Immature natural killer cell (primary cell): ENCODE results near the gene LINGO1. TPM values are rescaled to one million over a fixed set of nuclear protein-coding genes. Genes with fewer than 3 reads are reported as not detected.

ENCODE experiments used
- DNase-seq, 3 donors: peaks; one replicate each; pipeline ENCODE4 v3.0.0; 2022; ENCODE audit warnings: mixed read lengths in 1 of 3
- H3K27ac Mint-ChIP-seq, 6 donors: one replicate each; pipeline ENCODE4 v1.8.0; 2020; ENCODE audit warnings: mixed read lengths in 6 of 6, mild to moderate bottlenecking in 5 of 6, inconsistent platforms in 4 of 6, moderate library complexity in 3 of 6
- H3K27me3 Mint-ChIP-seq, 3 donors: one replicate each; pipeline ENCODE4 v1.8.0; 2020 to 2021; ENCODE audit warnings: low read depth in 3 of 3, mild to moderate bottlenecking in 3 of 3, mixed read lengths in 3 of 3, moderate library complexity in 3 of 3, inconsistent platforms in 1 of 3
- H3K36me3 Mint-ChIP-seq, 3 donors: one replicate each; pipeline ENCODE4 v1.8.0; 2020; ENCODE audit warnings: mixed read lengths in 3 of 3, inconsistent platforms in 2 of 3, mild to moderate bottlenecking in 2 of 3
- H3K4me1 Mint-ChIP-seq, 2 donors: one replicate each; pipeline ENCODE4 v1.8.0; 2020; ENCODE audit warnings: inconsistent platforms in 2 of 2, mild to moderate bottlenecking in 2 of 2, mixed read lengths in 2 of 2, moderate library complexity in 1 of 2
- H3K4me3 Mint-ChIP-seq, 5 donors: one replicate each; pipeline ENCODE4 v1.8.0; 2020; ENCODE audit warnings: mild to moderate bottlenecking in 5 of 5, mixed read lengths in 5 of 5, inconsistent platforms in 3 of 5, moderate library complexity in 3 of 5
- H3K9me3 Mint-ChIP-seq, 6 donors: one replicate each; pipeline ENCODE4 v1.8.0; 2020; ENCODE audit warnings: mild to moderate bottlenecking in 6 of 6, mixed read lengths in 6 of 6, inconsistent platforms in 4 of 6, moderate library complexity in 3 of 6
- polyA plus RNA-seq, 3 donors: library from polyadenylated mRNA; unstranded; fragments of 300-500 nt; fragmentation: Illumina TruSeq; gene quantifications; one replicate each; pipeline ENCODE4 v1.2.3, GENCODE V29; 2021

LINGO1 gene
- polyA plus RNA-seq, 3 donors from 2014 or later: not detected

DNA sequence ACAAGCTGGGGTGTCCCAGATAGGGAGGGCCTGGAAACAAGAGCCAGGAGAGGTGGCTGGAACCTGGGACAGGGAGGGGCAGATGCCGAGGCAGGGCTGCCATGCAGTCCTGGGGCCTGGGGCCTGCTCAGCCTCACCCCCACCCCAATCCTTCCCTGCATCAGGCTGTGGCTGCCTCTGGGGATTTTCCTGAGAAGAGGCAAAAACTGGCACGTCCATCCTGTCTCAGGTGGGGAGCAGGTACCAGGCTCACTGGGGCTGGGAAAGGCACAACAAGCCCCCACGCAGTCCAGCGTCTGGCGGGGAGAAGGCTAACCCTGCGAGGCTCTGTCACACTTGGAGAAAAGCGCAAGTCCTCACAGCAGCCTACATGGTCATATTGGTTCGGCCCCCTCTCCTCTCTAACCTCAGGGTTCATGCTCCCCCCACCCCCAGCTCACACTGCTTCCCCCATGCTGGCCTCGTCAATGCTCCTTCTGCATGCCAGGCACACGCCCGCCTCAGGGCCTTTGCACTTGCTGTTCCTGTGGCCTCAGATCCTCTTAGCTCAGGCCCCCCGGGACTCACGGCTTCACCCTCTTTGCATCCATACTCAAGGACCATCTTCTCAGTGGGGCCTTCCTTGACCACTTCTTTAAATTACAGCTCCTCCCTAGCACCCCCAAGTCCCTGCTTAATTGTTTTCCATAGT is 53.1 kb downstream of the LINGO1 start:
- DNase-seq: no peak
- Mint-ChIP-seq H3K27me3 (peaks cover 0 to 5% (median 0%) of the 10 kb centered on the region in 3 donors), H3K27ac (no peak overlapping the region), H3K4me1 (no peaks in the 10 kb centered on the region), H3K36me3 (no peaks in the 10 kb centered on the region), H3K9me3 (no peaks in the 10 kb centered on the region), H3K4me3 (no peak overlapping the region)

DNA sequence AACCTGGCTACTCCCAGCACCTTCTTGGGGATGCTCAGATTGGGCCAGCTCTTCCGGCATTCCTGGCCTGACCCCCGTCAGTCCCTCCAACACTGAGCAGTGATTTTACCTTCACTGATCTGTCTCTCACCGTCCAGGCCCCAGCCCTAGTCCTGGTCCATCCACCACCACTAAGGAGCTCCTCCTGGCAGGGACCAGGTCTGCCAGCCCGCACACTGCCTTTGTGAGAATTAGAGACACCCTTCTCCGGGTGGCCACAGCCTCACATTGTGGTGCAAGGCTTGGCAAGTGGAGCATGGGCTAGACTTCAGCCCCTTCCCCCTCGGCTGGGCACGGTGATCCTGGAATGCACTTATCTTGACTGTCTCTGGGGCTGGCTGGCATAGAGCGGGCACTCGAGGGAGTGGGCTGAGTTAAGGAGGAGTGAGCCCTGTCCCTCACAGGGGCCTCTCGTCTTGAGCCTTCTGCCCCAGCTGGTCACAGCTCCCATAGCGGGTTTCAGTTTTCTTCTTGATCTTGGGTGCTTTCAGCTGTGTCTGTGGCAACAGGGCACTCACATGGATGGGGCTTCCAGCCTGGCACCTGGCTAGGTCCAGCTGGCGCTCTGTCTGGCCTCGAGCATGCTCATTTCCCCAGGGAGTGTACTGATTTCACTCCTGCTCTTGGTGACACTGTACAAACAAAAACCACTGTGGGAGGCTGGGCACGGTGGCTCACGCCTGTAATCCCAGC is 53.9 kb downstream of the LINGO1 start:
- Mint-ChIP-seq H3K36me3 (no peaks in the 10 kb centered on the region), H3K27me3 (peaks cover 0 to 5% (median 0%) of the 10 kb centered on the region in 3 donors), H3K27ac (no peak overlapping the region), H3K4me3 (no peak overlapping the region), H3K4me1 (no peaks in the 10 kb centered on the region), H3K9me3 (no peaks in the 10 kb centered on the region)
- no peak for DNase-seq

GRCh38 chr15:77577366-77577950 is 55.3 kb downstream of the LINGO1 start:
- Mint-ChIP-seq H3K9me3 (no peaks in the 10 kb centered on the region), H3K27me3 (peaks cover 0 to 5% (median 0%) of the 10 kb centered on the region in 3 donors), H3K4me1 (no peaks in the 10 kb centered on the region), H3K36me3 (no peaks in the 10 kb centered on the region), H3K27ac (no peak overlapping the region), H3K4me3 (no peak overlapping the region)
- DNase-seq: no peak

DNA sequence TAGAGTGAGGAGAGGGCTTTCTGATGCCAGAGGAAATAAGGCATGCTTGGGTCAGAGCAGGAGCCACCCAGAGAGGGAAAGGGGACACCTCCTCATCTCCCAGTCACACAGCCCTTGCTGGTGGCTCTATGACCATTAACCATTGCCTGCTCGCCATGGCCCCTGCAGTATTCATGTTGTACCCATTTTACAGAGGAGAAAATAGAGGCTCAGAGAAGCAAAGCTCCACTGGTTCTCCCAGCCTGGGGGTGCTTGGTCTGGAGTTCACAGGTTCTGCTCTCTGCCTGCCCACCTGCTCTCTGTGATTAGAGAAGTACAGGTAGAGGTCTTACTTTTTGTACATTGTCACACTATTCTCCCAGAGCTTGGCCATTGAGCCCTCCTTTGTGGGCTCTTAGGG is 56.2 kb downstream of the LINGO1 start:
- Mint-ChIP-seq H3K4me3 (no peak overlapping the region), H3K36me3 (no peaks in the 10 kb centered on the region), H3K27me3 (peaks cover 0 to 5% (median 0%) of the 10 kb centered on the region in 3 donors), H3K4me1 (no peaks in the 10 kb centered on the region), H3K27ac (no peak overlapping the region), H3K9me3 (no peaks in the 10 kb centered on the region)
- no peak for DNase-seq

GRCh38 chr15:77575203-77575934 is 57.3 kb downstream of the LINGO1 start:
- DNase-seq: no peak
- Mint-ChIP-seq H3K4me1 (no peaks in the 10 kb centered on the region), H3K9me3 (no peaks in the 10 kb centered on the region), H3K27ac (no peak overlapping the region), H3K36me3 (no peaks in the 10 kb centered on the region), H3K27me3 (peaks cover 0 to 5% (median 0%) of the 10 kb centered on the region in 3 donors), H3K4me3 (no peak overlapping the region)

DNA sequence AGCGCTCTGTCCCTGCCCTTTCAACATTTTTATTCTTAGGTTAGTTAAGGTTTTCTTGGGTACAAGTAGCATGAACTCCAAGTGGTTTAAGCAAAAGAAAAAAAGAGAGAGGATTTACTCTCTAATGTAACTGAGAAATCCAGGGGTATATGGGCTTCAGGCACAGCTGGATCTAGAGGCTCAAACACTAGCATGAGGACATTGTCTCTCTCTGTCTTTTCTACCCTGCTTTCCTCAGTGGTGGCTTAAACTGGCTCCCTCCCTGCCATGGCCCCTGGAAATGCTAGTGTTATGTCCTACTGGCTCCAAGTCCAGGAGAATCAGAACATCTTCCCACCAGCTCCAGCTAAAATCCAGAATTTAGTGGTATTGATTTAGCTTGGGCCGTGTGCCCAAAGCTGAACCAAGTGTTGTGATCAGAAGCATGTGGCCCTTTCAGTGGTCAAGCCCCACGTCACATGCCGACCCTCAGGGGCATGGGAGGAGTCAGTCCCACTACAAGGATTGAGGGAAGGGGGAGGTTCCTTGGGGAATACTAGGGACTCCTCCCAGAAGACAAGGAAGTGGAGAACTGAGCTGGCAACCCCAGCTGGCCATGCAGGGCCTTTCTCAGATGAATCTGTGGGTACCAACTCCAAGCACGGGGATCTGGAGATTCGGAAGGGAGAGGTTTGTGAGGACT is 58.0 kb downstream of the LINGO1 start:
- no peaks in the 10 kb centered on the region for H3K4me1 Mint-ChIP-seq
- no peak overlapping the region for H3K27ac Mint-ChIP-seq
- H3K9me3 Mint-ChIP-seq: no peaks in the 10 kb centered on the region
- no peaks in the 10 kb centered on the region for H3K36me3 Mint-ChIP-seq
- H3K27me3 Mint-ChIP-seq: peaks cover 0 to 5% (median 0%) of the 10 kb centered on the region in 3 donors
- no peak for DNase-seq
- no peak overlapping the region for H3K4me3 Mint-ChIP-seq

GRCh38 chr15:77573802-77574201 is 58.9 kb downstream of the LINGO1 start:
- Mint-ChIP-seq H3K36me3 (no peaks in the 10 kb centered on the region), H3K27ac (no peak overlapping the region), H3K4me1 (peaks cover 0 to 2% of the 10 kb centered on the region in 2 donors), H3K27me3 (peaks cover 0 to 5% (median 0%) of the 10 kb centered on the region in 3 donors), H3K4me3 (no peak overlapping the region), H3K9me3 (no peaks in the 10 kb centered on the region)
- no peak for DNase-seq

- DNase-seq: no peak
- no peak overlapping the region for H3K4me3 Mint-ChIP-seq
- peaks cover 0 to 2% of the 10 kb centered on the region in 2 donors for H3K4me1 Mint-ChIP-seq
- H3K36me3 Mint-ChIP-seq: no peaks in the 10 kb centered on the region
- no peaks in the 10 kb centered on the region for H3K9me3 Mint-ChIP-seq
- no peak overlapping the region for H3K27ac Mint-ChIP-seq
- H3K27me3 Mint-ChIP-seq: peaks cover 0 to 2% (median 0%) of the 10 kb centered on the region in 3 donors
Measured at GRCh38 chr15:77572186-77572585, 60.5 kb downstream of the LINGO1 start.

DNA sequence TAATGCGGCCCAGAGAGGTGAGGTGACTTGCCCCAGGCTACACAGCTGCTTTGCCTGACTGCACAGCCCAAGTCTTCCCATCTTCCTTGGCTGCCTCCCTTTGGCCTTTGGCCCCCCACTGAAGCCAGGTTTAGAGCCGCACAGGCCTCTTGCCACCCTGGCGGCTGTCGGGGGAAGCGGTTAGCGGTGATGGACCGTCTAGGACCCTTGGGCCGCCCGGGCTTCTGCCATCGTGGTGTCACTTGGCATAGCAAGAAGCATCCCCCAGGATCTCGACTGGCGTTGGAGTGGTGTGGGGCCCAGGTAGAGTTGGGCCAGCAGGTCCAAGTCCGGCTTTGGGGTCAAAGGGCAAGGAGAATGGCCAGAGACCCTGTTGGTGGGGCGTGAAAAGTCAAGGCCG is 61.0 kb downstream of the LINGO1 start:
- Mint-ChIP-seq H3K4me3 (no peak overlapping the region), H3K27me3 (peaks cover 0 to 2% (median 0%) of the 10 kb centered on the region in 3 donors), H3K9me3 (peaks cover 0 to 2% (median 0%) of the 10 kb centered on the region in 6 donors), H3K4me1 (peaks cover 0 to 2% of the 10 kb centered on the region in 2 donors), H3K36me3 (no peaks in the 10 kb centered on the region), H3K27ac (no peak overlapping the region)
- DNase-seq: no peak

DNA sequence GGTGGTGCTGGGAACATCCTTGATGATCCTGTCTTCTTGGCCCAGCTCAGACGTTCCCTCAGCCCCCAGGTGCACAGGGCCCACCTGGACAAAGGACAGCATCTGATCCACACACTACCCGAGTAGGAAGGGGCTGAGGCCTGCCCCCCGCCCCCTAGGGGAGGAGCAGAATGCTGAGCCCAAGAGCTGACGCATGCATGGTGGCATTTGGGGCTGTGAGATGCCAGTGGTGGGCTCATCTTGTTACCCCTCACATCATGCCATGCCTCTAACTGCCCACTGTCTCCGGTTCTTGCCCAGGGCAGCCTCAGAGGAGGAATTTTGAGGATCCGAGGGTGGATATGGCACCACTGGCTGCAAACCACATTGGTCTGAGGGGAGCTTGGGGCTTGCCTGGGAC is 61.5 kb downstream of the LINGO1 start:
- Mint-ChIP-seq H3K9me3 (peaks cover 0 to 2% (median 0%) of the 10 kb centered on the region in 6 donors), H3K36me3 (no peaks in the 10 kb centered on the region), H3K27ac (no peak overlapping the region), H3K4me1 (peaks cover 0 to 2% of the 10 kb centered on the region in 2 donors), H3K4me3 (no peak overlapping the region), H3K27me3 (peaks cover 0 to 4% (median 2%) of the 10 kb centered on the region in 3 donors)
- DNase-seq: no peak

- Mint-ChIP-seq H3K4me1 (peaks cover 0 to 2% of the 10 kb centered on the region in 2 donors), H3K4me3 (peak overlapping the region in 1 of 5 donors; percentile 23), H3K27ac (no peak overlapping the region), H3K36me3 (no peaks in the 10 kb centered on the region), H3K9me3 (peaks cover 0 to 2% (median 0%) of the 10 kb centered on the region in 6 donors), H3K27me3 (peaks cover 2 to 3% (median 2%) of the 10 kb centered on the region in 3 donors)
- DNase-seq: no peak
Measured at GRCh38 chr15:77569729-77570125, 63.0 kb downstream of the LINGO1 start.

GRCh38 chr15:77568973-77569728 is 63.6 kb downstream of the LINGO1 start:
- H3K27ac Mint-ChIP-seq: no peak overlapping the region
- H3K4me3 Mint-ChIP-seq: peak overlapping the region in 1 of 5 donors; percentile 23
- H3K36me3 Mint-ChIP-seq: no peaks in the 10 kb centered on the region
- H3K9me3 Mint-ChIP-seq: peaks cover 0 to 2% (median 0%) of the 10 kb centered on the region in 6 donors
- peaks cover 0 to 2% of the 10 kb centered on the region in 2 donors for H3K4me1 Mint-ChIP-seq
- peaks cover 2 to 4% (median 2%) of the 10 kb centered on the region in 3 donors for H3K27me3 Mint-ChIP-seq
- DNase-seq: no peak
